ENCODE measurements around the gene SRA1. TPM values are rescaled to one million over a fixed set of nuclear protein-coding genes. Genes with fewer than 3 reads are reported as not detected.
A peak's percentile ranks its signal among the peaks of the same experiment; 100 is the strongest.

The SRA1 gene
- total and polyA plus RNA-seq, 2 of the 13 experiments (the other 11 are each of a cell fraction or from before 2014, with no cell fraction given) = 14.2 to 32.8 TPM

- no peak; the same call in 1 of the 2 replicates for TF ChIP-seq ZNF256 (CRISPR knock-in tag; conservative IDR thresholded peaks at IDR 0.05)
- 0 out of 2 replicates have a peak, but pooled peaks have one; percentile 2 for TF ChIP-seq STAG1 (CRISPR knock-in tag; IDR thresholded peaks at IDR 0.05)
- no peak for TF ChIP-seq TCF7 (IDR thresholded peaks at IDR 0.05; ENCODE audit: low read depth)
- peak; percentile 89 for TF ChIP-seq ATF1 (CRISPR knock-in tag; IDR thresholded peaks at IDR 0.05)
- TF ChIP-seq MNT (IDR thresholded peaks at IDR 0.05) = no peak
- TF ChIP-seq ZNF761 (CRISPR knock-in tag; conservative IDR thresholded peaks at IDR 0.05) = peak; percentile 33; the same call in 1 of the 2 replicates
- TF ChIP-seq ZNF34 (CRISPR knock-in tag; IDR thresholded peaks at IDR 0.05; ENCODE audit: borderline replicate concordance) = no peak
- TF ChIP-seq HCFC1 (IDR thresholded peaks at IDR 0.05; ENCODE audit: low read depth, low read length) = peak; percentile 39; the same call in 1 of the 2 replicates
- TF ChIP-seq HNRNPL (IDR thresholded peaks at IDR 0.05; ENCODE audit: low read depth, low read length) = 0 out of 2 replicates have a peak, but pooled peaks have one; percentile 38
- no peak for TF ChIP-seq SRSF9 (IDR thresholded peaks at IDR 0.05; ENCODE audit: borderline replicate concordance, insufficient read depth, low read depth, low read length, poor library complexity, severe bottlenecking)
- TF ChIP-seq TAF15 (IDR thresholded peaks at IDR 0.05; ENCODE audit: low read depth, low read length, poor library complexity, severe bottlenecking) = peak; percentile 79
- peak; percentile 64 for TF ChIP-seq ARID5B (CRISPR knock-in tag; IDR thresholded peaks at IDR 0.05)
- peak; percentile 21; the same call in 1 of the 2 replicates for TF ChIP-seq SNAI1 (CRISPR knock-in tag; IDR thresholded peaks at IDR 0.05; ENCODE audit: borderline replicate concordance)
- 0 out of 2 replicates have a peak, but pooled peaks have one; percentile 35 for TF ChIP-seq ZBTB21 (CRISPR knock-in tag; IDR thresholded peaks at IDR 0.05)
- peak; percentile 72 for TF ChIP-seq BATF2 (CRISPR knock-in tag; IDR thresholded peaks at IDR 0.05)
- TF ChIP-seq ZNF775 (CRISPR knock-in tag; IDR thresholded peaks at IDR 0.05; ENCODE audit: borderline replicate concordance) = no peak
- peak; percentile 90 for TF ChIP-seq MXD3 (CRISPR knock-in tag; IDR thresholded peaks at IDR 0.05)
- TF ChIP-seq HNF4A (CRISPR knock-in tag; IDR thresholded peaks at IDR 0.05) = no peak
These were observed at the start of gene SRA1 (continued) for GRCh38 chr5:140557136-140557805.

Data from HepG2 (cell line).